ENCODE results near the gene FMN2.

The FMN2 gene

GRCh38 chr1:240232530-240232929 is 140.8 kb downstream of the FMN2 start:
- DNase-seq (ENCODE audit: low spot score), result no peak
- no peak for TF ChIP-seq CTCF (IDR thresholded peaks at IDR 0.05)
- Histone ChIP-seq H3K27ac (no peak overlapping the region), H3K4me3 (no peak overlapping the region)

GRCh38 chr1:240234485-240235210 is 143.0 kb downstream of the FMN2 start:
- DNase-seq (ENCODE audit: low spot score), result no peak
- H3K27ac ChIP-seq, result no peak overlapping the region
- no peak for TF ChIP-seq CTCF (IDR thresholded peaks at IDR 0.05)
- H3K4me3 ChIP-seq, result no peak overlapping the region

- Histone ChIP-seq H3K4me3 (no peak overlapping the region), H3K27ac (no peak overlapping the region)
- no peak for DNase-seq (ENCODE audit: low spot score)
- TF ChIP-seq CTCF (IDR thresholded peaks at IDR 0.05), result no peak
These were observed 144.0 kb downstream of the FMN2 start for GRCh38 chr1:240235521-240236288.

GRCh38 chr1:240237305-240237721 is 145.6 kb downstream of the FMN2 start:
- H3K27ac ChIP-seq, result no peak overlapping the region
- DNase-seq (ENCODE audit: low spot score), result no peak
- TF ChIP-seq CTCF (IDR thresholded peaks at IDR 0.05), result no peak
- H3K4me3 ChIP-seq, result no peak overlapping the region

- H3K4me3 ChIP-seq, result no peak overlapping the region
- TF ChIP-seq CTCF (IDR thresholded peaks at IDR 0.05), result no peak
- DNase-seq (ENCODE audit: low spot score), result no peak
- no peak overlapping the region for H3K27ac ChIP-seq
These were observed 147.6 kb downstream of the FMN2 start for GRCh38 chr1:240239309-240239708.

GRCh38 chr1:240241278-240241677 is 149.6 kb downstream of the FMN2 start:
- H3K27ac ChIP-seq, result no peak overlapping the region
- DNase-seq (ENCODE audit: low spot score), result no peak
- no peak overlapping the region for H3K4me3 ChIP-seq
- no peak for TF ChIP-seq CTCF (IDR thresholded peaks at IDR 0.05)

All from coronary artery (tissue), 2 donors.